Tongue (tissue), 2 donors: ENCODE measurements around the gene GDF10. TPM values are rescaled to one million over a fixed set of nuclear protein-coding genes. Genes with fewer than 3 reads are reported as not detected.
A peak's percentile ranks its signal among the peaks of the same experiment; 100 is the strongest.

Source experiments
- DNase-seq: peaks from one replicate; pipeline ENCODE4 v3.0.0-alpha.2; 2015
- total RNA-seq: library from RNA; depleted of rRNA; stranded (reverse); fragments of >200 nt; gene quantifications from one replicate; pipeline ENCODE4 v1.2.3, GENCODE V29; 2014

GDF10 gene
- total RNA-seq, 1 donor from 2014 or later: 32.6 TPM

DNA sequence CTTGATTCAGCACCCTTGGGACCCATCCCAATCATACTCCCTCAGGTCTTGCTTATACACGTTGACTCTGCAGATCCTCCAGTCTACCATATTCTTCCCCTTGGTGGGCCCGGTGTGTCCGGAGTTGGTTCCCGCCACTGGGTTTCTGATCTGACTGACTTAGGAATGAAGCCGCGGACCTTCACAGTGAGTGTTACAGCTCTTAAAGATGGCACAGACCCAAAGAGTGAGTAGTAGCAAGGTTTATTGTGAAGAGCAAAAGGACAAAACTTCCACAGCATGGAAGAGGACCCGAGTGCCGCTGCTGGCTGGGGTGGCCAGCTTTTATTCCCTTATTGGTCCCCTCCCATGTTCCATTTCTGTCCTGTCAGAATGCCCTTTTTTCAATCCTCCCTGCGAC lies 5.9 kb upstream of the GDF10 start:
- DNase-seq: no peak

DNA sequence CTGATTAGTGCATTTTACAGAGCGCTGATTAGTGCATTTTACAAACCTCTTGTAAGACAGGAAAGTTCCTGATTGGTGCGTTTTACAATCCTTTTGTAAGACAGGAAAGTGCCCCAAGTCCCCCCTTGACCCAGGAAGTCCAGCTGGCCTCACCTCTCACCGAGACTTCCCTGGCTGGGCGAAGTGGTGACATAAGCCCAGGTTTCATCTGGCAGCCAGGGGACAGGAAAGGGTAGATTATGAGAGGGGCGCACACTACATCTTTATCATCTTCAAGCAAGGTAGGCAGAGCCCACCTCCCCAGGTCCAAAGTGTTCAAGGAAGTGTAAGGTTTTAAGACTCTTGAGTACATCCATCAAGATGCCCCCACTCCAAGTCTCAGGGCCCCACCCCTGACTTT lies 5.5 kb upstream of the GDF10 start:
- DNase-seq: no peak

DNA sequence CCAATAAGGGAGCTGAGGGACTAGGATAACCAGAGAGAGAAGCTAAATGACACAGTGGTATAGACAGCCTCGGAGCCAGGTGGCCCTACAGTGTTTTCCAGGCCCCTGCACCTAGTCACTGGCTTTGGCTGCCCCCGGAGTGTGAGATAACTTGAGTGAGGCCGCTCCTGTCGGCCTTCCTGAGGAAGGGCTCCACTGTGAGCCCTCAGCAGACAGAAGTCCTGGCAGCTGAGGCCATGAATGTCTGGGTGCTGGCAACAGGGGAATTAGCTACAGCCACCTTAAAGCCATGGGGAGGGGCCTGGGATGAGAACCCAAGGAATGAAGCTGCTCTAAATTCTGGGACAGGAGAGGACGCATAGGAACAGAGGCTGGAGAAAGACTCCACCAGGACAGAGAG lies 4.6 kb upstream of the GDF10 start:
- DNase-seq: no peak

DNA sequence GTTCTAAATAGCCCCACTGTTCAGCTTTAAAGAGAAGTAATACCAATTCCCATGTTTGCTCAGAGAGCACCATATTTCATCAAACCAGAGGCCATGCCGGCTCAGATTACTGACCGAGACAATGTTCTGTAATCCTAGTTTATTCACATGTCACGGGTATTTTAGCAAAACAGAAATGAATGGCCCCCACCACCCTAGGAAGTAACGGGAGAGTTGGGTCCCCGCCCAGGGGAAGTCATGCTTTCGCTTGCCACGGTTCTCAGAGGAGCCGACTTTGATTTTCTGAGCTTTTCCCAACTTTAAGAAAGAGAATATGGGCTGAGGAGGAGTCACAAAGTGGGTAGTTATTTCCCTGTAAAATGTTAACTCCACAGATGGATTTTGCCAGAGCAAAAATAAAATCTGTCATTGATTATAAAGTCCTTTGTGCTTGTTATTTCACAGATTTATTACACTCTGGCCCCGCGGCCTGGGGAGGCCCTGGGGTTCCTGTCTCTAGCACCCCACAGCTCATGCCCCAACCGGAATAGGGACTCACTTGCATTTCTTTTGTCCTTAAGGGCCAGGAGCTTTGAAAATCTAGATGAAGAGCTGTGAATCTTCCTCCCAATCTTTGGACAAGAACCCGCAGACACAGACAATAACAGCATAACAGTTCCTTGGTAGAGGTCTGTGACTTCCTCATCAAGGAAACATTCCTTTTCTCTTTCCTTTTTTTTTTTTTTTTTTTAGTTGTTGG lies 3.7 kb upstream of the GDF10 start:
- DNase-seq: peak; percentile 82

DNA sequence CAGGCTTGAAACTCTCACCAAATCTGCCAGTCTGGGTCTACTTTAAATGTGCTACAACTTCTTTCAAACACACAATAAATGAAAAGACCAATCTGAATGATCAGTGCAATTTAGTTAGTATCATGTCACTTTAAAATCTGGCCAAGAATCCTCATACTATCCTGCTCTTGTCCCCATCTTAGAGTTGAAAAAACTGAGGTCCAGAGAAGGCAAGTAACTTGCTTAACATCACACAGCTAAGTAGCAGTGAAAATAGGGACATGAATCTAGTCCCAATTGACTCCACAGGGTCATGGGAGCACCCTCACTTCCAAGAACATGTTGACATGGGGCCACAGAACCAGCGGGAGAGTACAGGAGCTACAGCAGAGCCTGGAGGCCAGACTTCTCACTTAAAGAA lies 3.1 kb upstream of the GDF10 start:
- no peak for DNase-seq

DNA sequence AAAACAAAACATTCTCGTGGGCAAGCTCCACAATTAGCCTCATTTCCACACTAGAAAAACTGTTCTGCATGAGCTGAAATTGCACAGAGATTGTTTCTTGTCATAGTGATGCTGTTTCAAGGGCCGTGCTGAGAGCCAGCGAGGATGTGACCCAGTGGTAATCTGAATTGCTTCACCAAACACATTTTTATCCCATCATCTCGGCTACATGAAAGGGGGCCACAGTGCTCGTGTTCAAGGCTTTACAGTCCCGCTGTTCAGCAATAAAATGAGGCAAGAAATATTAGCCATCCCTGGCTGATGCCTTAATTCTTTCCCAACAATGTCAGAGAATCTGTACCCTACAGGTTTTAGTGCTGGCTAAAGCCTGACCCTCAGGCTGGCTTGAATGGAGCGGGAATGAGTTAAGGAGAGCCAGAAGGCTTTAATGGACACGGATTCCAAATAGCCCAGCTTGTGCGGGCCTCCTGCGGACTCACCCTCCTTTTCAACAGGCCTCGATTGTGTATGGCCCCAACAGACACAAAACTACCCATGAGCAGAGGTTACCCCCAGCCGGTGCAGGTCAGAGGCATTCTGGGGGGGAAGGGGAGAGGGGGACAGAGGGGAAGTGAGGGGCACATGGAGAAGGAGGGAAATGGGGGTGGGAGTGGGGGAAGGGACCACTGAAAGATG lies 2.0 kb upstream of the GDF10 start:
- DNase-seq: no peak

DNA sequence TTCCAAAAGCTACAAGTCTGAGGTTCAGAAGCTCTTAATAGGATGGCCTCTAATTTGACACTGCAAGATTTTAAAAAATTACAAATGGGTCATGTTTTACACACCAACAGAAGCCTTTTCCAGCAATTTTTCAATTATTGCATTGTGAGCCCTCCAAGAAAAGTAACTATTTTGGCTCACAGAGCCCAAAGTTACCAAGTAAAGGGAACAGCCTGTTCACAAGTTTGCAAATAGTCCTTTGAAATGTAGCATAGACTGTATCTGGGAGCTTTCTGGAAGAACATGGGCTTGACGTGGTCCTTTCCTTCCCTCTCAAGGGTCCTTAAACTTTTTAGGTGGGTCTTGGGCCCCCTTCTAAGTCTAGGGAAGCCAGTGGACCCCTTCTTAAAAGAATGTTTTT lies 1.3 kb upstream of the GDF10 start:
- peak; percentile 31 for DNase-seq

DNA sequence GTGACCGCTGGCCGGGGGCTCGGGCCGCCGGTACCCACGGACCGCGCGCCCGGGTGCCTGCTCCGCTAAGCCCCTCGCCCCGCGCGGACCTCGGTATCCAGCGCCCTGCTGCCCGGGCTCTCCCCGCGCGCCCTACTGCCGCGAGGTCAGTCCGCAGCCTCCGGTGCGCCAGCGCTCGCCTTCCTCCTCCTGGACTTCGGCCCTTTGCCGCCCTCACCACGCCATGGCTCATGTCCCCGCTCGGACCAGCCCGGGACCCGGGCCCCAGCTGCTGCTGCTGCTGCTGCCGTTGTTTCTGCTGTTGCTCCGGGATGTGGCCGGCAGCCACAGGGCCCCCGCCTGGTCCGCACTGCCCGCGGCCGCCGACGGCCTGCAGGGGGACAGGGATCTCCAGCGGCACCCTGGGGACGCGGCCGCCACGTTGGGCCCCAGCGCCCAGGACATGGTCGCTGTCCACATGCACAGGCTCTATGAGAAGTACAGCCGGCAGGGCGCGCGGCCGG lies 483 bp downstream of the GDF10 start:
- DNase-seq: peak; percentile 15

DNA sequence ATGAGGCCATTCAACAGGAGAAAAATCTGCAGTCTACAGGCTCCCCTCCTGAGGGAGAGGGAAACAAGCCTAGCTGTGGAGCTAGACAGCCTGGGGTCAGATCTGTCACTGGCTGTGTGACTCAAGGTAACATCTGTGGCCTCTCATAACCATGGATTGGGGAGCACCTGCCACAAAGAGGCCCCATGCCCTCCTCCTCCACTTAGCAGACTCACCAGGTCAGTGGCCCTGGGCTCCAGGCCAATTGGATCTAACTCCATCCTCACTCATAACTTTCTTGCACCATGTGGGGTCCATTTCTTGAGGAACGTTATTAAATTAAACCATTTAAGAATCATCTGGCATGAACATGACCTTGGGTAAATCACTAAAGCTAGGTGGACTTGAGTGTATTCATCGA lies 1.8 kb downstream of the GDF10 start:
- DNase-seq: no peak

DNA sequence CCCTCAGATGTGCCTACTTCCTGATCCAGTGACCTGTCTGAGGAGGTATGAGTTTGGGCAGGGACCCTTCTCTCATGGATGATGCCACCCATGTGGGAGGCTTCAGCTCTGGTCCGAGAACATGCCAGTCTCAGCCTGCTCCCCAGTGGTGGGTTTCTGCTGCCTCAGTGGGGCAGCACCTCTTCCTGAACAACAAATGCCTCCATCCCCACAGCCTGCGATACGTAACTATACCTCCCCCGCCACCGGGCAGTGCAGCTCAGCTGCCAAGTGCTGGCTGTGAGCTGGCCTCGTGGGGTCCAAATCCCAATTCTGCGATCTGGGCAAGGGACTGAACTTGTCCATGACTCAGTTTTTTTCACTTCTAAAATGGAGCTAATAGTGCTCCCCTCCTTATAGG lies 3.1 kb downstream of the GDF10 start:
- DNase-seq: no peak

DNA sequence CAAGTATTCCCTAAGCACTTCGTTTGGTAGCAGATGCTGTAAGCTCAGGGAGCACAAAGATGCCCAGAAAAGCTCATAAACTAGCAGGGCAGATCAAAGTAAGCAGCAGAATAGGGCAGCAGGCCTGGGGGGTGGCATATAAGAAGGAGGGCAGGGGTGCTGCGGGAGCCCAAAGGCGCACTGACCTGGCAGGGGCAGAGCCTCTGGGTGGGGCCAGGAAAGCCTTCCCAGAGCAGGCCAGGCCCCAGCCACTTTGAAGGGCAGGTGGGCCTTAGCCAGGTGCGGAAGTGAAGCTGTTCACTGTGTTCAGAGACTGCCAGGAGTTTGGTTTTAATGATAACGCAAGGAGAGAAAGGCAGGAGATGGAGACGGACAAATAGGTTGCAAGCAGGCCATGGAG lies 3.9 kb downstream of the GDF10 start:
- no peak for DNase-seq

DNA sequence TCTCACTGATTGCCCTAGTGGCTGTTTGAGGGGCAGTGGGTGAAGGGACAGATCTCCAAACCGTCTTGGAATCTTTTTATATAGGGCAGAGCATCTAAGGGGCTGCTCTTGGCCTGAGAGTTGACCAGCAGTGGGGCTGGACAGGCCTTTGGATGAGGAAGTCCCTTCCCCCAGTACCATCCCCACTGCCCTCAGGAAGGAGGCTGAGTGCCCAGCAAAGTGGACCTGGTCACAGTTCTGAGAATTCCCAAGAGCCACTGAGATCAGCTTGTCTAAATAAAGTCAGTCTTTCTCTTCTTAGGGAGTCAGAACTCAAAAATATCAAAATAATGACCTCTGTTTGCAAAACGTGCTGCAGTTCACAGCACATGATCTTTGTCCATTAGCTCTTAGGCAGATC lies 5.6 kb downstream of the GDF10 start:
- DNase-seq: no peak

DNA sequence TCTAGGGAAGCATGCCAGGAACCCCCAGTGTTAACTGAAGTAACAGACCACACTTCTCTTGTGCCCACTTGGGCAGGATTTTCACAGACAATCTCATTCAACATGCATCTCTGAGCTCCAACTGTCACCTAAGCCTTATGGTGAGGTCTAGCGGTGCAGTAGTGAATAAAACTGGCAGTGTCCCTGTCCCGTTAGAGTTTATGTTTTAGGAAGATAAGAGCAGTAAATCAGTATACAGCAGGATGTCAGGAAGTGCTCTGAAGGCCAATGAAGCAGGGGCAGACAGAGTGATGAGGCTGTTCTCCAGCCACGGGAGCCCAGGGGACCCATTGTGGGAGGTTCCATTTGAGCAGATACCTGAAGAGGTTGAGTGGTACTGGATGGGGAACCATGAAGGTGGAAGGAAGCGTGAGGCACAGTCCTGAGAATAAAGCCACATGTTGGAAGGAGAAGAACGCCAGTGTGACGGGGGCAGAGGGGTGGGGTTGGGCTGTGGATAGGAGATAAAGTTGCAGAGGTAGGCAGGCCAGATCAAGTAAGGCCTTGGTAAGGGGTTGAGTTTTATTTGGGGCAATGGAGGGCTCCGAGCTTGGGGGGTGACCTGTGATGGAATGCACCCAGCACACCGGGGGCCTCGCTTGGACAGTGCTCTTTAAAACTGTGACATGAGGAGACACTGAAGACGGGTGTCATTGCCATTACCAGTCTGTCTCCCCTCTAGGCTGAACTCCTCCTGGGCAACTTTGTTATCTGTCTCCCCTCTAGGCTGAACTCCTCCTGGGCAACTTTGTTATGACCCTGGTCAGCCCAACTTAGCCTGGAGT lies 6.6 kb downstream of the GDF10 start:
- DNase-seq: no peak

DNA sequence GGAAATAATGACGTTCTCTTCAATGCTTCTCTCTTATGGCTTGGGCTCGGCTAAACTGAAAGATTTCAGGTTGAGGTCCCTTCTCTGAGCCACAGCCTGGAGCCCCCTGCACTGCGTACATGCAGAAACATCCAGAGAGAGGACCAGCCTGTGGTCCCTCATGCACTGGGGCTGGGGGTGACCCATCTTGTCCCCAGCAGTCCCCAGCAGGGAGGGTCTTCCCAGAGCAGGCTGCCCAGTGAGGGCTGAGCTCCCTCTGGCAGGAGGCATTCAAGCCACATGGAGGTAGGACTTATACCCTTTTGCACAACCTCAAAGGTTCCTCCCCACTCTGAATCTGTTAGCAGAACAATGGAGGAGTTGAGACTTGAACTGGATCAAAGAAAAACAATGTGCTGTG lies 7.4 kb downstream of the GDF10 start:
- DNase-seq: no peak

DNA sequence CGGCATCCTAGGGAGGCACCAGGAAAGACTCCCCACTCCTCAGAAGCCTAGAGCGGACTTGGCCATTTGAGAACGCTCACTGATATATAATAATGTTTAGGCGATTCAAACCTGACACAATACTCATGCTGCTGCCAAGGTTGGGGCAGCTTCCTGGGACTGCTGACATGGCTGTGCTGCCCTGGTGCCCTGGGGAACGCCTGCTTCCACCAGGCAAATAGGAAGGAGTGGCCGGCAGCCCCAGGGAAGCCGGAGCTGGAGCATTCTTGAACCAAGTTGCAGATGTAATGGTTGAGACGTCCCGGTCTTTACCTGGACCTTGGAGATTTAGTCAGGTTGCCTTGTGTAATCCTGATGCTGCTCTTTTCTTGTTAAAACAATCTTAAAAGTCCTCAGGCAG lies 8.8 kb downstream of the GDF10 start:
- no peak for DNase-seq

DNA sequence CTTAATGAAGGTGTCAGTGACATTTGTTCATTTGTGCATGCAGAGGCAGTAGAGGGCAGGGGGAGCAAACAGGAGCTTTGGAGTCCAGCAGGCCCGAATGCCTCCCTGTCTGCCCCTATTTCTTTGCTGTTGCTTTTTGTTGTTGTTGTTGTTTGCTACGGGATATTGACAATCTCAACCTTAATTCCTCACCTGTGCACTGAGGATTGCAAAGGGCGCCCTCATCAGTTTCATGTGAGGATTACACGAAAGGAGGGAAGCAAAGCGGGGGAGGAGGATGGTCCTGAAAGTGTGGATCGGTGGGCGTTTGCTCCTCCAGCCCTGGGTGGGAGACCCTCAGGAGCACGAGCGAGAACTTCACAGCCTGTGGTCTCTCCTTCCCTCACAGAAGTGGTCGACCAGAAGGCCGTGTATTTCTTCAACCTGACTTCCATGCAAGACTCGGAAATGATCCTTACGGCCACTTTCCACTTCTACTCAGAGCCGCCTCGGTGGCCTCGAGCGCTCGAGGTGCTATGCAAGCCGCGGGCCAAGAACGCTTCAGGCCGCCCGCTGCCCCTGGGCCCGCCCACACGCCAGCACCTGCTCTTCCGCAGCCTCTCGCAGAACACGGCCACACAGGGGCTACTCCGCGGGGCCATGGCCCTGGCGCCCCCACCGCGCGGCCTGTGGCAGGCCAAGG lies 9.6 kb downstream of the GDF10 start:
- no peak for DNase-seq

DNA sequence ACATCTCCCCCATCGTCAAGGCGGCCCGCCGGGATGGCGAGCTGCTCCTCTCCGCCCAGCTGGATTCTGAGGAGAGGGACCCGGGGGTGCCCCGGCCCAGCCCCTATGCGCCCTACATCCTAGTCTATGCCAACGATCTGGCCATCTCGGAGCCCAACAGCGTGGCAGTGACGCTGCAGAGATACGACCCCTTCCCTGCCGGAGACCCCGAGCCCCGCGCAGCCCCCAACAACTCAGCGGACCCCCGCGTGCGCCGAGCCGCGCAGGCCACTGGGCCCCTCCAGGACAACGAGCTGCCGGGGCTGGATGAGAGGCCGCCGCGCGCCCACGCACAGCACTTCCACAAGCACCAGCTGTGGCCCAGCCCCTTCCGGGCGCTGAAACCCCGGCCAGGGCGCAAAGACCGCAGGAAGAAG lies 10.1 kb downstream of the GDF10 start:
- no peak for DNase-seq

DNA sequence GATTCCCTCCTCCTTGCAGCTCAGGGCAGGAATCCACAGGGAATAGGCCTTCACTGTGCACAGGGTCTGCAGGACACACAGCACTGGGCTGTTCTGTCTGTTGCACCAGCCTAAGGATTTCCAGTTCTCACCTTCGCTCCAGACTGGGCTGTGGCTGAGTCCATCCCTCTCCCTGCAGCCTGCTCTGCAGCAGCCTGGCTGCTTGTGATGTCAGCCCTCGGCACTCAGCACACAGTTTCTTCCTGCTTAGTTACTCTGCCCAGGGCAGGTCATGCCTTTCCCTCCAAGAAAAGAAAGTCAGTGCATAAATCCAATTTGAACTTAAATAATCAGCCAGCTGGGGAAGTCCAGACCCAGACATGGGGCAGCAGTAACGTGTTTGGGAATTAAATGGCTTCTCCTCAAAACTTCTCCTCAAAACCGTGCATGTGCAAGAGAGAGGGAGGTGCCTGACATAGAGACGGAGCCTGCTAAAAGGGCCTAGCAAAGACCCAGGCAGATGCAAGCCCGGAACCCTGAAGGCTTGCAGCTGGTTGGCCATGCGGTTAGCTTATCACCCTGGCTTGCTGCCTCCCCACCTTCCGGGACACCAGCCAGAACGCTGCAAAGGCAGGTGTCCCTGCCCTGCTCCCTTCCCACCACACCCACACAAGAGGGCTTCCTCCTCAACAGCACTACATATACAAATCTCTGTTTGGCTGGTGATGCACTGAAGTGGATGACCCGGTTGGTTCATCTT lies 11.4 kb downstream of the GDF10 start:
- peak; percentile 27 for DNase-seq

DNA sequence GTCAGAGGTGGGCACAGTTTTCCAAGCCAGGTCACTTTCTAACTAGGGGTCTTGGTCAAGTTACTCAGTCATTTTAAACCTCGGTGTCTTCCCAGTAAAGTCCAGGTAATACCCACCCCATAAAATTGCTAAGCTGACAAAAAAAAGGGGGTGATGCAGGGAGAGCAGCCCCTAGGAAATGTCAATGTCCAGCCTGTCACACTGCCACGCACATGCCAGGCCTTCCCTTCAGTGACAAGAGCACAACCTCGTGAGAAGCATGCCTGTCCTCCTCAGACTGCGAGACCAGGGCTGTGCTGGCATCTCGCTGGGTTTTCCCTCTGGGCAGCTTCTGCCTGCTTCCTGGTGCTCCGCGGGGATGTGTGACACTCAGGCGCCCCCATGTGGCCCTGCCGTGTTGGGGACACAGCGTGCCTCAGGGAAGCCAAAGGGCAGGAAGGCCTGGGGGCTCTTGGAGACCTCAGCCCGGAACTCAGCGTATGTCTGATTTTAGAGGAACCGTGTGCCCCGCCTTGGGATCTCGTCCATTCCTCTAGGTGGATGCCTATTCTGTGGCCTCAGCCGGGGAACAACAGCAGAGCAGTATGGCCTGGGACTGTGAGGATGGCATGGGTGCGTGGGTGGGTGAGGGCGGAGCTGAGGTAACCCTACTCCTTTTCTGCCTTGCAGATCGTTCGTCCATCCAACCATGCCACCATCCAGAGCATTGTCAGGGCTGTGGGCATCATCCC lies 12.1 kb downstream of the GDF10 start:
- peak; percentile 87 for DNase-seq

DNA sequence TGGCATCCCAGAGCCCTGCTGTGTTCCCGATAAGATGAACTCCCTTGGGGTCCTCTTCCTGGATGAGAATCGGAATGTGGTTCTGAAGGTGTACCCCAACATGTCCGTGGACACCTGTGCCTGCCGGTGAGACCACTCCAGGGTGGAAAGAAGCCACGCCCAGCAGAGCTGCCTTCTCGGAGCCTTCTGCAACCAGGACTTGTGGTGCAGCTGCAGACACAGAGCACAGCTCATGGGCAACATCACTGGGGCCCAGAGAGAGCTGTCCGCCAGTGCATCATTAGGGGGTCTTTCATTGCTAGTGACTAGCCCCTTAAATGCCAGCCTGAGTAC lies 12.6 kb downstream of the GDF10 start:
- no peak for DNase-seq

DNA sequence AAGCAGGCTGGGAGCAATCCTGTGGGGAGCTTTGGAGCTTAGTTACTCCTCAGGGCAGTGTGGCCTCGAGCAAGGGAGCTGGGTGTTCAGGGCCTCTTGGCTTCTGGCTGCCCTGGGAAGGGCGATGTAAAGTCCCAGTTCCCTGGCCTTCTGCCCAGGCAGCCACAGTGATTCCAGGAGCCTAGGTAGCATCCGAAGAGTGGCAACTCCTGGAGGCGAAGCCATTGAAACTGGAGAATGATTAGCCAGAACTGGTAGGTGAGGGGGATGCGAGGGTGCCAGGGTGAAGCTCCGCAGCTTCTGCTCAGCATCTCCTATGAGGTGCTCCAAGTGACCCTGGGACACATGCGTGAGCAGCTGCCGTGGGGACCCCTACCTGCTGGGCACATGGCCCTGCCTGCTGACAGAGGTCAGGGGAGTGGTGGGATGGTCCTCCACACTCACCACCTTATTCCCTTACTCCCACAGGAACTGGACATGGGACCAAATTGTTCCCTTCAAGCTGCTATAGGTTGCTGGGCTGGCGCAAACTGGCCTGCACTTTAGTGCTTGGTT lies 14.5 kb downstream of the GDF10 start:
- DNase-seq: no peak
